DMS153 treated with DMSO at 0.1 percent for 48 hours (cell line): ENCODE data around the gene SMIM21.

ENCODE experiments used
- DNase-seq: peaks from one replicate; lab custom pipeline; 2025; ENCODE audit not compliant: unreplicated experiment; lab: John Stamatoyannopoulos, UW

The SMIM21 gene

GRCh38 chr18:75427603-75428002 is at the start of gene SMIM21:
Gene SMIM21 (minus strand): TSS chr18:75427703. CDS start chr18:75427563, 140 bp downstream.
- DNase-seq: no peak

GRCh38 chr18:75475228-75475627 is 47.7 kb upstream of the SMIM21 start:
- no peak for DNase-seq

- no peak for DNase-seq
These were observed 46.8 kb upstream of the SMIM21 start for GRCh38 chr18:75474332-75474731.

- no peak for DNase-seq
These were observed 45.8 kb upstream of the SMIM21 start for GRCh38 chr18:75473316-75473715.

GRCh38 chr18:75472906-75473305 is 45.4 kb upstream of the SMIM21 start:
- DNase-seq: no peak

GRCh38 chr18:75472396-75472795 is 44.9 kb upstream of the SMIM21 start:
- no peak for DNase-seq

GRCh38 chr18:75471850-75472249 is 44.3 kb upstream of the SMIM21 start:
- no peak for DNase-seq

- DNase-seq: no peak
These were observed 40.3 kb upstream of the SMIM21 start for GRCh38 chr18:75467851-75468250.

GRCh38 chr18:75467281-75467795 is 39.8 kb upstream of the SMIM21 start:
- DNase-seq: no peak

- no peak for DNase-seq
These were observed 36.9 kb upstream of the SMIM21 start for GRCh38 chr18:75464356-75464755.

- DNase-seq: no peak
These were observed 34.8 kb upstream of the SMIM21 start for GRCh38 chr18:75462178-75462832.

GRCh38 chr18:75456199-75456631 is 28.7 kb upstream of the SMIM21 start:
- no peak for DNase-seq

GRCh38 chr18:75455249-75456198 is 28.0 kb upstream of the SMIM21 start:
- no peak for DNase-seq

GRCh38 chr18:75454022-75454795 is 26.7 kb upstream of the SMIM21 start:
- DNase-seq: no peak

GRCh38 chr18:75450906-75451305 is 23.4 kb upstream of the SMIM21 start:
- DNase-seq: no peak

- DNase-seq: no peak
These were observed 14.4 kb upstream of the SMIM21 start for GRCh38 chr18:75441896-75442295.

- no peak for DNase-seq
These were observed 11.8 kb upstream of the SMIM21 start for GRCh38 chr18:75439348-75439747.

- no peak for DNase-seq
These were observed 11.4 kb upstream of the SMIM21 start for GRCh38 chr18:75438891-75439290.

- no peak for DNase-seq
These were observed 10.5 kb upstream of the SMIM21 start for GRCh38 chr18:75437979-75438378.

GRCh38 chr18:75433098-75433497 is 5.6 kb upstream of the SMIM21 start:
- DNase-seq: no peak

GRCh38 chr18:75429975-75430374 is 2.5 kb upstream of the SMIM21 start:
- no peak for DNase-seq
